Germinal center (tissue), 1 donor: ENCODE measurements around the gene GARIN5A.
"Not testable (repeated sequence)": the region's sequence is repeated elsewhere in the genome, so short reads cannot be mapped to it uniquely, and the experiment has no call there.

Source experiments
- DNase-seq: peaks from one replicate; pipeline ENCODE4 v3.0.0; 2012; ENCODE audit warnings: mixed read lengths, low spot score

Gene GARIN5A

GRCh38 chr19:50488389-50489194 lies 11.9 kb upstream of the GARIN5A start:
- no peak for DNase-seq

GRCh38 chr19:50486823-50487515 lies 10.3 kb upstream of the GARIN5A start:
- no peak for DNase-seq

- DNase-seq: no peak
These were observed 8.8 kb upstream of the GARIN5A start for GRCh38 chr19:50485284-50485955.

- DNase-seq: no peak
These were observed 6.3 kb upstream of the GARIN5A start for GRCh38 chr19:50482916-50483315.

GRCh38 chr19:50482271-50482855 lies 5.7 kb upstream of the GARIN5A start:
- DNase-seq: no peak

- DNase-seq: no peak
These were observed 4.9 kb upstream of the GARIN5A start for GRCh38 chr19:50481351-50482149.

GRCh38 chr19:50480281-50481111 lies 3.8 kb upstream of the GARIN5A start:
- no peak for DNase-seq

GRCh38 chr19:50479761-50480251 lies 3.2 kb upstream of the GARIN5A start:
- no peak for DNase-seq

- DNase-seq: no peak
These were observed 2.5 kb upstream of the GARIN5A start for GRCh38 chr19:50478901-50479715.

- no peak for DNase-seq
These were observed 1.3 kb upstream of the GARIN5A start for GRCh38 chr19:50477751-50478515.

- DNase-seq: no peak
These were observed 225 bp upstream of the GARIN5A start for GRCh38 chr19:50476907-50477238.

GRCh38 chr19:50475736-50476223 lies 868 bp downstream of the GARIN5A start:
- no peak for DNase-seq

- DNase-seq: no peak
These were observed 1.5 kb downstream of the GARIN5A start for GRCh38 chr19:50475101-50475568.

GRCh38 chr19:50473336-50473735 lies 3.3 kb downstream of the GARIN5A start:
- DNase-seq: not testable (repeated sequence)

GRCh38 chr19:50468818-50469217 lies 7.8 kb downstream of the GARIN5A start:
- no peak for DNase-seq

GRCh38 chr19:50467566-50467965 lies 9.1 kb downstream of the GARIN5A start:
- DNase-seq: no peak

- no peak for DNase-seq
These were observed 10.0 kb downstream of the GARIN5A start for GRCh38 chr19:50466706-50467039.

- no peak for DNase-seq
These were observed 10.5 kb downstream of the GARIN5A start for GRCh38 chr19:50465986-50466705.
